Muscle layer of colon (tissue), 2 donors: ENCODE measurements around the gene ZSCAN26.

Experiments
- H3K27ac ChIP-seq: one replicate; pipeline ENCODE4 v1.7.0; 2013; ENCODE audit warnings: low read depth, mild to moderate bottlenecking, low read length, moderate library complexity
- H3K27me3 ChIP-seq, 2 donors: one replicate each; pipeline ENCODE4 v1.7.0; 2013; ENCODE audit warnings: low read length in 2 of 2, mild to moderate bottlenecking in 2 of 2; ENCODE audit not compliant: insufficient read depth in 2 of 2, control insufficient read depth in 1 of 2
- H3K36me3 ChIP-seq: one replicate; pipeline ENCODE4 v1.7.0; 2013; ENCODE audit warnings: mild to moderate bottlenecking, low read length; ENCODE audit not compliant: insufficient read depth
- H3K4me1 ChIP-seq: one replicate; pipeline ENCODE4 v1.7.0; 2013; ENCODE audit warnings: mild to moderate bottlenecking, low read length; ENCODE audit not compliant: insufficient read depth
- H3K4me3 ChIP-seq, 2 donors: one replicate each; pipeline ENCODE4 v1.7.0; 2013; ENCODE audit warnings: low read length in 2 of 2, low read depth in 1 of 2, mild to moderate bottlenecking in 1 of 2, moderate library complexity in 1 of 2
- H3K9ac ChIP-seq: one replicate; pipeline ENCODE4 v1.7.0; 2013; ENCODE audit warnings: low read length
- H3K9me3 ChIP-seq: one replicate; pipeline ENCODE4 v1.7.0; 2013; ENCODE audit warnings: mild to moderate bottlenecking, low read length
- donor health status: abdominal sarcoma.
- donor health status: Adenocarcinoma of cecum.

Gene ZSCAN26

GRCh38 chr6:28239636-28240035 is 27.3 kb upstream of the ZSCAN26 start:
- Histone ChIP-seq H3K9ac (no peak overlapping the region), H3K27me3 (no peaks in the 10 kb centered on the region), H3K9me3 (no peaks in the 10 kb centered on the region), H3K4me3 (no peak overlapping the region), H3K4me1 (no peaks in the 10 kb centered on the region), H3K36me3 (peaks cover 2% of the 10 kb centered on the region), H3K27ac (no peak overlapping the region)

- Histone ChIP-seq H3K4me3 (no peak overlapping the region), H3K36me3 (peaks cover 10% of the 10 kb centered on the region), H3K27ac (no peak overlapping the region), H3K4me1 (no peaks in the 10 kb centered on the region), H3K27me3 (no peaks in the 10 kb centered on the region), H3K9me3 (no peaks in the 10 kb centered on the region), H3K9ac (no peak overlapping the region)
Measured at GRCh38 chr6:28240471-28240870, 26.5 kb upstream of the ZSCAN26 start.

GRCh38 chr6:28243946-28244345 is 23.0 kb upstream of the ZSCAN26 start:
- Histone ChIP-seq H3K4me1 (no peaks in the 10 kb centered on the region), H3K36me3 (peaks cover 37% of the 10 kb centered on the region), H3K4me3 (no peak overlapping the region), H3K27me3 (no peaks in the 10 kb centered on the region), H3K9ac (no peak overlapping the region), H3K9me3 (no peaks in the 10 kb centered on the region), H3K27ac (no peak overlapping the region)

- H3K4me1 ChIP-seq, result peaks cover 3% of the 10 kb centered on the region
- H3K36me3 ChIP-seq, result peaks cover 37% of the 10 kb centered on the region
Measured at GRCh38 chr6:28245206-28245941, 21.6 kb upstream of the ZSCAN26 start.

GRCh38 chr6:28248916-28249315 is 18.0 kb upstream of the ZSCAN26 start:
- no peak overlapping the region for H3K27ac ChIP-seq
- H3K27me3 ChIP-seq, result no peaks in the 10 kb centered on the region
- H3K4me1 ChIP-seq, result peaks cover 17% of the 10 kb centered on the region
- peaks cover 37% of the 10 kb centered on the region for H3K36me3 ChIP-seq
- no peak overlapping the region for H3K9ac ChIP-seq
- H3K9me3 ChIP-seq, result no peaks in the 10 kb centered on the region
- H3K4me3 ChIP-seq, result no peak overlapping the region

More at GRCh38 chr6:28245206-28245941, 21.6 kb upstream of the ZSCAN26 start:
- H3K27me3 ChIP-seq, result no peaks in the 10 kb centered on the region
- no peak overlapping the region for H3K27ac ChIP-seq
- H3K4me3 ChIP-seq, result no peak overlapping the region
- H3K9ac ChIP-seq, result no peak overlapping the region
- no peaks in the 10 kb centered on the region for H3K9me3 ChIP-seq

- Histone ChIP-seq H3K27ac (no peak overlapping the region), H3K36me3 (peaks cover 24% of the 10 kb centered on the region), H3K4me1 (peaks cover 17% of the 10 kb centered on the region), H3K27me3 (no peaks in the 10 kb centered on the region), H3K9me3 (no peaks in the 10 kb centered on the region), H3K9ac (no peak overlapping the region), H3K4me3 (peak overlapping the region in 1 of 2 donors; percentile 93)
Measured at GRCh38 chr6:28250747-28251146, 16.2 kb upstream of the ZSCAN26 start.

GRCh38 chr6:28251661-28252008 is 15.3 kb upstream of the ZSCAN26 start:
- no peaks in the 10 kb centered on the region for H3K9me3 ChIP-seq
- peak overlapping the region; percentile 93 to 99 for H3K4me3 ChIP-seq
- H3K9ac ChIP-seq, result peak overlapping the region; percentile 81
- H3K27ac ChIP-seq, result peak overlapping the region; percentile 68
- peaks cover 15% of the 10 kb centered on the region for H3K36me3 ChIP-seq
- H3K4me1 ChIP-seq, result peaks cover 17% of the 10 kb centered on the region
- no peaks in the 10 kb centered on the region for H3K27me3 ChIP-seq

GRCh38 chr6:28252009-28252975 is 14.7 kb upstream of the ZSCAN26 start, which contains the start of gene ZKSCAN4:
TSS of gene ZKSCAN4 (minus strand) at chr6:28252269. CDS start at chr6:28251980, 289 bp downstream.
- peak within 1 kb of the TSS; percentile 81 for H3K9ac ChIP-seq
- H3K27me3 ChIP-seq, result no peaks in the 10 kb centered on the region
- H3K27ac ChIP-seq, result peak within 1 kb of the TSS; percentile 68

GRCh38 chr6:28254121-28254519 is 12.8 kb upstream of the ZSCAN26 start:
- Histone ChIP-seq H3K27ac (no peak overlapping the region), H3K27me3 (no peaks in the 10 kb centered on the region), H3K4me1 (peaks cover 17% of the 10 kb centered on the region), H3K9me3 (no peaks in the 10 kb centered on the region), H3K36me3 (no peaks in the 10 kb centered on the region), H3K4me3 (no peak overlapping the region), H3K9ac (no peak overlapping the region)

More at GRCh38 chr6:28252009-28252975, 14.7 kb upstream of the ZSCAN26 start, which contains the start of gene ZKSCAN4:
- H3K9me3 ChIP-seq, result no peaks in the 10 kb centered on the region
- H3K4me1 ChIP-seq, result peaks cover 17% of the 10 kb centered on the region
- peaks cover 11% of the 10 kb centered on the region for H3K36me3 ChIP-seq
- H3K4me3 ChIP-seq, result peak within 1 kb of the TSS; percentile 93 to 99

- Histone ChIP-seq H3K9me3 (no peaks in the 10 kb centered on the region), H3K27ac (no peak overlapping the region), H3K4me1 (peaks cover 11% of the 10 kb centered on the region), H3K4me3 (no peak overlapping the region), H3K27me3 (no peaks in the 10 kb centered on the region), H3K9ac (no peak overlapping the region), H3K36me3 (no peaks in the 10 kb centered on the region)
Measured at GRCh38 chr6:28257042-28257441, 9.9 kb upstream of the ZSCAN26 start.
